ENCODE measurements around the gene SNX32. TPM values are rescaled to one million over a fixed set of nuclear protein-coding genes. Genes with fewer than 3 reads are reported as not detected.

The SNX32 gene
- total RNA-seq, 6 experiments from 2014 or later = not detected

DNA sequence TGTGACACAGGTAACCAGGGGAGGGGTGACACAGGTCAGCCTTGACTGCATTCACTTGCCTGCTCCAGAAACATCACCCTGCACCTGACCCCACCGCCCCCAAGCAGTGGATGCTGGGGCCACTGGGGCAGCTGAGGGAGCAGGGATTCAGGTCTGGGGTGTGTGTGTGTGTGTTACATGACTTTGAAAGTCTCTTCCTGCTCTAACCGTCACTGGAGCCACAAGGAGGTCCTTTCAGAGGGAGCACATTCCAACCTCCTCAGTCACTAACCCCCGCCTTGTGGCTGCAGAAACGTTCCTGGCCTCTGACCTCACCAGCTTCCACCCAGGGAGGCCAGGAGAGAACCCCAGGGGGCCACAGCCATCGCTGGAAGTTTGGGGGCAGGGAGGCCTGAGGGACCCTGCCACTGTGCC is 69.3 kb downstream of the SNX32 start:
- Mint-ChIP-seq H3K4me3 (peak overlapping the region; percentile 68), H3K27ac (peak overlapping the region; percentile 95), H3K9me3 (peaks cover 5% of the 10 kb centered on the region), H3K4me1 (ENCODE audit: low read depth) (peaks cover 54% of the 10 kb centered on the region), H3K36me3 (ENCODE audit: low read depth) (peaks cover 10% of the 10 kb centered on the region), H3K27me3 (ENCODE audit: insufficient read depth) (peaks cover 14% of the 10 kb centered on the region)
- peak; percentile 93 for DNase-seq
- TF ChIP-seq CTCF (IDR thresholded peaks at IDR 0.05) = no peak

Other genes with a start within 250 kb of the SNX32 start
- gene KCNK7, start 238.2 kb upstream of the SNX32 start, total RNA-seq (2021; fragmentation: NEBNext Ultra II Directional; extraction: Animal tissue kit (Norgen Biotek cat#: 25700)) = under 1 TPM in 3 of 6 experiments, not detected in 3; 0.16 to 0.31 (median 0.30) TPM
- 10 to 100 TPM; 42.1 to 51.1 (median 46.5) TPM for gene MAP3K11, start 219.7 kb upstream of the SNX32 start, total RNA-seq (2021; fragmentation: NEBNext Ultra II Directional; extraction: Animal tissue kit (Norgen Biotek cat#: 25700))
- 10 to 100 TPM; 51.5 to 66.7 (median 57.3) TPM for gene PCNX3, start 218.2 kb upstream of the SNX32 start, total RNA-seq (2021; fragmentation: NEBNext Ultra II Directional; extraction: Animal tissue kit (Norgen Biotek cat#: 25700))
- gene SIPA1, start 195.9 kb upstream of the SNX32 start, total RNA-seq (2021; fragmentation: NEBNext Ultra II Directional; extraction: Animal tissue kit (Norgen Biotek cat#: 25700)) = 10 to 100 TPM; 23.0 to 41.3 (median 38.3) TPM
- gene RELA, start 171.0 kb upstream of the SNX32 start, total RNA-seq (2021; fragmentation: NEBNext Ultra II Directional; extraction: Animal tissue kit (Norgen Biotek cat#: 25700)) = 10 to 100 TPM; 66.9 to 72.7 (median 69.5) TPM
- gene KAT5, start 121.7 kb upstream of the SNX32 start, total RNA-seq (2021; fragmentation: NEBNext Ultra II Directional; extraction: Animal tissue kit (Norgen Biotek cat#: 25700)) = 10 to 100 TPM; 36.5 to 42.6 (median 38.9) TPM
- gene RNASEH2C, start 113.2 kb upstream of the SNX32 start, total RNA-seq (2021; fragmentation: NEBNext Ultra II Directional; extraction: Animal tissue kit (Norgen Biotek cat#: 25700)) = 10 to 100 TPM; 54.0 to 85.6 (median 61.4) TPM
- 10 to 100 TPM in 2 of 6 experiments, 1 to 10 TPM in 4; 8.7 to 11.1 (median 9.5) TPM for gene AP5B1, start 53.0 kb upstream of the SNX32 start, total RNA-seq (2021; fragmentation: NEBNext Ultra II Directional; extraction: Animal tissue kit (Norgen Biotek cat#: 25700))
- gene OVOL1, start 46.9 kb upstream of the SNX32 start, total RNA-seq (2021; fragmentation: NEBNext Ultra II Directional; extraction: Animal tissue kit (Norgen Biotek cat#: 25700)) = not detected
- 1,000 to 10,000 TPM; 2,002 to 2,288 (median 2,238) TPM for gene CFL1, start 24.2 kb downstream of the SNX32 start, total RNA-seq (2021; fragmentation: NEBNext Ultra II Directional; extraction: Animal tissue kit (Norgen Biotek cat#: 25700))
- 10 to 100 TPM; 38.4 to 47.9 (median 43.1) TPM for gene MUS81, start 26.5 kb downstream of the SNX32 start, total RNA-seq (2021; fragmentation: NEBNext Ultra II Directional; extraction: Animal tissue kit (Norgen Biotek cat#: 25700))
- 100 to 1,000 TPM; 318 to 359 (median 329) TPM for gene EFEMP2, start 38.8 kb downstream of the SNX32 start, total RNA-seq (2021; fragmentation: NEBNext Ultra II Directional; extraction: Animal tissue kit (Norgen Biotek cat#: 25700))
- under 1 TPM in 4 of 6 experiments, not detected in 2; 0.11 to 0.22 (median 0.14) TPM for gene CTSW, start 45.9 kb downstream of the SNX32 start, total RNA-seq (2021; fragmentation: NEBNext Ultra II Directional; extraction: Animal tissue kit (Norgen Biotek cat#: 25700))
- 100 to 1,000 TPM; 117 to 145 (median 135) TPM for gene FIBP, start 54.5 kb downstream of the SNX32 start, total RNA-seq (2021; fragmentation: NEBNext Ultra II Directional; extraction: Animal tissue kit (Norgen Biotek cat#: 25700))
- 100 to 1,000 TPM in 2 of 6 experiments, 10 to 100 TPM in 4; 78.9 to 112 (median 87.7) TPM for gene CCDC85B, start 56.7 kb downstream of the SNX32 start, total RNA-seq (2021; fragmentation: NEBNext Ultra II Directional; extraction: Animal tissue kit (Norgen Biotek cat#: 25700))
- gene FOSL1, start 66.4 kb downstream of the SNX32 start, total RNA-seq (2021; fragmentation: NEBNext Ultra II Directional; extraction: Animal tissue kit (Norgen Biotek cat#: 25700)) = 100 to 1,000 TPM; 134 to 275 (median 234) TPM
- 10 to 100 TPM; 79.0 to 94.6 (median 85.0) TPM for gene C11orf68, start 85.1 kb downstream of the SNX32 start, total RNA-seq (2021; fragmentation: NEBNext Ultra II Directional; extraction: Animal tissue kit (Norgen Biotek cat#: 25700))
- 100 to 1,000 TPM; 362 to 687 (median 615) TPM for gene DRAP1, start 85.5 kb downstream of the SNX32 start, total RNA-seq (2021; fragmentation: NEBNext Ultra II Directional; extraction: Animal tissue kit (Norgen Biotek cat#: 25700))
- gene TSGA10IP, start 111.5 kb downstream of the SNX32 start, total RNA-seq (2021; fragmentation: NEBNext Ultra II Directional; extraction: Animal tissue kit (Norgen Biotek cat#: 25700)) = under 1 TPM in 1 of 6 experiments, not detected in 5; 0.23 TPM
- gene SART1, start 127.8 kb downstream of the SNX32 start, total RNA-seq (2021; fragmentation: NEBNext Ultra II Directional; extraction: Animal tissue kit (Norgen Biotek cat#: 25700)) = 10 to 100 TPM; 51.7 to 69.3 (median 61.0) TPM
- gene EIF1AD, start 168.2 kb downstream of the SNX32 start, total RNA-seq (2021; fragmentation: NEBNext Ultra II Directional; extraction: Animal tissue kit (Norgen Biotek cat#: 25700)) = 10 to 100 TPM; 28.6 to 36.8 (median 31.7) TPM
- 100 to 1,000 TPM; 257 to 337 (median 300) TPM for gene BANF1, start 168.5 kb downstream of the SNX32 start, total RNA-seq (2021; fragmentation: NEBNext Ultra II Directional; extraction: Animal tissue kit (Norgen Biotek cat#: 25700))
- under 1 TPM in 2 of 6 experiments, not detected in 4; 0.33 to 0.83 TPM for gene CST6, start 178.0 kb downstream of the SNX32 start, total RNA-seq (2021; fragmentation: NEBNext Ultra II Directional; extraction: Animal tissue kit (Norgen Biotek cat#: 25700))
- gene CATSPER1, start 192.5 kb downstream of the SNX32 start, total RNA-seq (2021; fragmentation: NEBNext Ultra II Directional; extraction: Animal tissue kit (Norgen Biotek cat#: 25700)) = 1 to 10 TPM; 2.1 to 3.8 (median 2.7) TPM
- gene GAL3ST3, start 215.2 kb downstream of the SNX32 start, total RNA-seq (2021; fragmentation: NEBNext Ultra II Directional; extraction: Animal tissue kit (Norgen Biotek cat#: 25700)) = under 1 TPM in 1 of 6 experiments, not detected in 5; 0.14 TPM
- gene SF3B2, start 218.4 kb downstream of the SNX32 start, total RNA-seq (2021; fragmentation: NEBNext Ultra II Directional; extraction: Animal tissue kit (Norgen Biotek cat#: 25700)) = 100 to 1,000 TPM; 199 to 240 (median 222) TPM
- gene PACS1, start 236.3 kb downstream of the SNX32 start, total RNA-seq (2021; fragmentation: NEBNext Ultra II Directional; extraction: Animal tissue kit (Norgen Biotek cat#: 25700)) = 100 to 1,000 TPM in 2 of 6 experiments, 10 to 100 TPM in 4; 82.8 to 114 (median 91.8) TPM